GM20431 (cell line): ENCODE data around the gene GUCY1A2.
"Not testable (repeated sequence)": the region's sequence is repeated elsewhere in the genome, so short reads cannot be mapped to it uniquely, and the experiment has no call there.

Experiments
- in situ Hi-C: fragments of 300-500 bp; cut with MseI, MboI; formaldehyde crosslinking; loops from one replicate; pipeline ENCODE4 v1.15.0; 2020; ENCODE audit warnings: low sequenced_read_pairs; ENCODE audit not compliant: unreplicated experiment

Gene GUCY1A2

GRCh38 chr11:106777302-106777701 is 241.0 kb downstream of the GUCY1A2 start:
- in situ Hi-C loops = not testable (repeated sequence)

- in situ Hi-C loops = no loop called here
Measured at GRCh38 chr11:106770489-106771085, 247.7 kb downstream of the GUCY1A2 start.

GRCh38 chr11:106765469-106766258 is 252.6 kb downstream of the GUCY1A2 start:
- in situ Hi-C loops = no loop called here

- in situ Hi-C loops = no loop called here
Measured at GRCh38 chr11:106763501-106763900, 254.8 kb downstream of the GUCY1A2 start.

- in situ Hi-C loops = no loop called here
Measured at GRCh38 chr11:106761745-106762144, 256.5 kb downstream of the GUCY1A2 start.

- in situ Hi-C loops = no loop called here
Measured at GRCh38 chr11:106761240-106761639, 257.0 kb downstream of the GUCY1A2 start.

- in situ Hi-C loops = no loop called here
Measured at GRCh38 chr11:106748059-106748458, 270.2 kb downstream of the GUCY1A2 start.

GRCh38 chr11:106745941-106746340 is 272.3 kb downstream of the GUCY1A2 start:
- in situ Hi-C loops = no loop called here

GRCh38 chr11:106733635-106734034 is 284.6 kb downstream of the GUCY1A2 start:
- in situ Hi-C loops = no loop called here

- in situ Hi-C loops = no loop called here
Measured at GRCh38 chr11:106728859-106729258, 289.4 kb downstream of the GUCY1A2 start.

GRCh38 chr11:106728379-106728778 is 289.9 kb downstream of the GUCY1A2 start:
- in situ Hi-C loops = no loop called here

GRCh38 chr11:106727256-106727655 is 291.0 kb downstream of the GUCY1A2 start:
- in situ Hi-C loops = no loop called here

GRCh38 chr11:106724293-106724892 is 293.9 kb downstream of the GUCY1A2 start:
- in situ Hi-C loops = no loop called here

- in situ Hi-C loops = no loop called here
Measured at GRCh38 chr11:106723071-106723470, 295.2 kb downstream of the GUCY1A2 start.

- in situ Hi-C loops = no loop called here
Measured at GRCh38 chr11:106717222-106717621, 301.1 kb downstream of the GUCY1A2 start.

GRCh38 chr11:106714199-106714598 is 304.1 kb downstream of the GUCY1A2 start:
- in situ Hi-C loops = no loop called here

GRCh38 chr11:106708348-106708747 is 309.9 kb downstream of the GUCY1A2 start:
- in situ Hi-C loops = no loop called here

- in situ Hi-C loops = no loop called here
Measured at GRCh38 chr11:106706355-106706754, 311.9 kb downstream of the GUCY1A2 start.

- in situ Hi-C loops = no loop called here
Measured at GRCh38 chr11:106702805-106703204, 315.5 kb downstream of the GUCY1A2 start.

- in situ Hi-C loops = no loop called here
Measured at GRCh38 chr11:106697058-106697457, 321.2 kb downstream of the GUCY1A2 start.

GRCh38 chr11:106695506-106695905 is 322.8 kb downstream of the GUCY1A2 start:
- in situ Hi-C loops = no loop called here
